ENCODE results near the gene PSPH. TPM values are rescaled to one million over a fixed set of nuclear protein-coding genes. Genes with fewer than 3 reads are reported as not detected.

PSPH gene
- total and polyA plus RNA-seq, 10 of the 15 experiments (the other 5 are each of a cell fraction or from before 2014, with no cell fraction given) = 5.2 to 36.4 (median 23.9) TPM

DNA sequence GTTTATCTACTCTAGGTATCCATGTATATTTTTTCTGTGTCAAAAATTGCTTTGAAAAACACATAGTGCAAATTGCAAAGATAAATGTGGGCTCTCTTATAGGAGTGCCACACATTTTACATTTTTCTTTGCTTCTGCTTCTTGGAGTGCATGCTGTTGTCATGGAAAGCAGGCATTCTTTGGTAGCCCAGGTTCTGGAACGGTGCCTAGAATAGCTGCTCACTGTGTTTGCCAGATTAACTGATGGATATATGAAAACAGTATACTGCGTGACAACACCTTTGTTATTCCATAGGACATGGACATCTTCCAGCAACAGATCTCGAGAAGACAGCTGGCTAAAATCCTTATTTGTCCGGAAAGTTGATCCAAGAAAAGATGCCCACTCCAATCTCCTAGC lies 73.4 kb downstream of the PSPH start (continued):
- TF ChIP-seq RELB (IDR thresholded peaks at IDR 0.05; ENCODE audit: low read depth) (no peak), CEBPB (IDR thresholded peaks at IDR 0.05; ENCODE audit: borderline replicate concordance in 1 of 2, low read depth in 2 of 2, low read length in 2 of 2) (no peak), HCFC1 (IDR thresholded peaks at IDR 0.05; ENCODE audit: low read length) (no peak), TARDBP (IDR thresholded peaks at IDR 0.05; ENCODE audit: borderline replicate concordance) (no peak), FOS (IDR thresholded peaks at IDR 0.05; ENCODE audit: borderline replicate concordance, extremely low read depth, insufficient read length) (no peak)

DNA sequence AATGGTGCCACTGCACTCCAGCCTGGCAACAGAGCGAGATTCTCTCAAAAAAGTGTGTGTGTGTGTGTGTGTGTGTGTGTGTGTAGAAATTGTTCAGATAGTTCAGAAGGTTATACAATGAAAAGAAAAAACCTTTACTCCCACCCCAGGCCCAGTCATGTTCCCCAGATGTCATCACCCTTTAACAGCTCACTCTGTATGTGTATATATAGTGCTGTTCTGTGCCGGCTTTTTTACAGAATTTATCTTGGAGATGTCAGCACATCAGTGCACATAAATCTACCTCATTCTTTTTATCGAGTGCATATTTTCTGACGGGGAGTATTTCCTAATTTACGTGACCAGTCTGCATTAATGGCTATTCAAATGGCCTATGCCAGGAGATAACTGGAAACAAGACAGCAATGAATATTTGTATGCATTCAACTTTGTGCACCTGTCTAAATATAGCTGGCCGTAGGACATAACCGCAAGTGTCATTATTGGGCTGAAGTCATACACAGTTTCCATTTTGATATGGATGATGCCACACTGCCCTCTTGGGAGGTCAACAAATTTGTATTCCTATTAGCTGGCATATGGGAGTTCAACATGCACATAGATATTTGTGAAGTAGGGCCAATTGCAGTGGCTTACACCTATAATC lies 75.1 kb downstream of the PSPH start:
- H3K9ac ChIP-seq (ENCODE audit: control insufficient read depth, insufficient read depth, low read length) = no peak overlapping the region
- ChIA-PET POLR2A (no interaction called here), SMC1A (ENCODE audit: uncharacterized antibody, unreplicated experiment) (no interaction called here), RAD21 (ENCODE audit: unreplicated experiment) (no interaction called here), CTCF (interaction anchor here (1.9 kb wide), 1 partner anchor 12 kb away, joined by 9 read pairs; the partner anchor contains the start of gene NIPSNAP2)
- H3K36me3 ChIP-seq (ENCODE audit: control insufficient read depth in 2 of 2, insufficient read depth in 2 of 2, low read length in 1 of 2) = peaks cover 0 to 10% of the 10 kb centered on the region in 2 experiments; a peak in 1 of 4 replicates
- no peaks in the 10 kb centered on the region; the same call in none of the 2 replicates for H3K79me2 ChIP-seq (ENCODE audit: control insufficient read depth, insufficient read depth, low read length)
- no peaks in the 10 kb centered on the region for H3K27me3 ChIP-seq (replicated peaks in 1 of 2; ENCODE audit: control insufficient read depth in 2 of 2, insufficient read depth in 2 of 2, low read length in 1 of 2)
- no peak overlapping the region for H2AFZ ChIP-seq (ENCODE audit: control insufficient read depth, low read depth, low read length)
- no peak overlapping the region for H3K4me2 ChIP-seq (ENCODE audit: control insufficient read depth, insufficient read depth)
- no peak for ATAC-seq
- H4K20me1 ChIP-seq (ENCODE audit: control insufficient read depth, insufficient read depth) = no peaks in the 10 kb centered on the region
- H3K4me1 ChIP-seq (ENCODE audit: control insufficient read depth, insufficient read depth, low read length) = no peaks in the 10 kb centered on the region
- no peak overlapping the region for H3K27ac ChIP-seq (ENCODE audit: control insufficient read depth, insufficient read depth)
- H3K4me3 ChIP-seq = no peak overlapping the region
- FAIRE-seq = no peak
- intact Hi-C loops (cut with micrococcal nuclease; ENCODE audit: unreplicated experiment) (no loop called here), in situ Hi-C loops (cut with MboI) (no loop called here)
- no TSS peak for BruUV-seq (replicated peaks)
- no peaks in the 10 kb centered on the region for H3K9me3 ChIP-seq (replicated peaks; ENCODE audit: control insufficient read depth, insufficient read depth, low read length)
- DNase-seq (ENCODE audit: low read depth, low spot score) = no peak
- WGBS (ENCODE audit: insufficient coverage, insufficient replicate concordance, low lambda C conversion rate, missing lambda C conversion rate) = 78% methylated on average over 7 of the region's 7 CpGs
- TF ChIP-seq ZNF274 (IDR thresholded peaks at IDR 0.05; ENCODE audit: insufficient read depth, insufficient read length) = no peak
- TF ChIP-seq CUX1 (IDR thresholded peaks at IDR 0.05; ENCODE audit: insufficient replicate concordance, low read depth, low read length) = no peak
- no peak for TF ChIP-seq SMC3 (IDR thresholded peaks at IDR 0.05; ENCODE audit: borderline replicate concordance, low read length)
- TF ChIP-seq, protein P1, sequence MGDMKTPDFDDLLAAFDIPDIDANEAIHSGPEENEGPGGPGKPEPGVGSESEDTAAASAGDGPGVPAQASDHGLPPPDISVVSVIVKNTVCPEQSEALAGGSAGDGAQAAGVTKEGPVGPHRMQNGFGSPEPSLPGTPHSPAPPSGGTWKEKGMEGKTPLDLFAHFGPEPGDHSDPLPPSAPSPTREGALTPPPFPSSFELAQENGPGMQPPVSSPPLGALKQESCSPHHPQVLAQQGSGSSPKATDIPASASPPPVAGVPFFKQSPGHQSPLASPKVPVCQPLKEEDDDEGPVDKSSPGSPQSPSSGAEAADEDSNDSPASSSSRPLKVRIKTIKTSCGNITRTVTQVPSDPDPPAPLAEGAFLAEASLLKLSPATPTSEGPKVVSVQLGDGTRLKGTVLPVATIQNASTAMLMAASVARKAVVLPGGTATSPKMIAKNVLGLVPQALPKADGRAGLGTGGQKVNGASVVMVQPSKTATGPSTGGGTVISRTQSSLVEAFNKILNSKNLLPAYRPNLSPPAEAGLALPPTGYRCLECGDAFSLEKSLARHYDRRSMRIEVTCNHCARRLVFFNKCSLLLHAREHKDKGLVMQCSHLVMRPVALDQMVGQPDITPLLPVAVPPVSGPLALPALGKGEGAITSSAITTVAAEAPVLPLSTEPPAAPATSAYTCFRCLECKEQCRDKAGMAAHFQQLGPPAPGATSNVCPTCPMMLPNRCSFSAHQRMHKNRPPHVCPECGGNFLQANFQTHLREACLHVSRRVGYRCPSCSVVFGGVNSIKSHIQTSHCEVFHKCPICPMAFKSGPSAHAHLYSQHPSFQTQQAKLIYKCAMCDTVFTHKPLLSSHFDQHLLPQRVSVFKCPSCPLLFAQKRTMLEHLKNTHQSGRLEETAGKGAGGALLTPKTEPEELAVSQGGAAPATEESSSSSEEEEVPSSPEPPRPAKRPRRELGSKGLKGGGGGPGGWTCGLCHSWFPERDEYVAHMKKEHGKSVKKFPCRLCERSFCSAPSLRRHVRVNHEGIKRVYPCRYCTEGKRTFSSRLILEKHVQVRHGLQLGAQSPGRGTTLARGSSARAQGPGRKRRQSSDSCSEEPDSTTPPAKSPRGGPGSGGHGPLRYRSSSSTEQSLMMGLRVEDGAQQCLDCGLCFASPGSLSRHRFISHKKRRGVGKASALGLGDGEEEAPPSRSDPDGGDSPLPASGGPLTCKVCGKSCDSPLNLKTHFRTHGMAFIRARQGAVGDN (IDR thresholded peaks at IDR 0.05) = no peak

Measured in GM12878 (cell line).